Left ventricle myocardium inferior (tissue), 1 donor: ENCODE data around the gene EXOC7. TPM values are rescaled to one million over a fixed set of nuclear protein-coding genes. Genes with fewer than 3 reads are reported as not detected.

Source experiments
- DNase-seq: peaks from one replicate; pipeline ENCODE4 v3.0.0-alpha.2; 2020
- H3K27ac ChIP-seq: fragments of 200-600 bp; replicated peaks from 2 replicates; pipeline ENCODE4 v1.8.0; 2021
- H3K27me3 ChIP-seq: fragments of 200-600 bp; 2 replicates; pipeline ENCODE4 v1.8.0; 2021; ENCODE audit warnings: low read depth
- H3K36me3 ChIP-seq: fragments of 200-600 bp; 2 replicates; pipeline ENCODE4 v1.8.0; 2021
- H3K4me1 ChIP-seq: fragments of 200-600 bp; 2 replicates; pipeline ENCODE4 v1.8.0; 2021
- H3K4me3 ChIP-seq: fragments of 200-600 bp; 2 replicates; pipeline ENCODE4 v1.8.0; 2021; ENCODE audit warnings: mild to moderate bottlenecking, moderate library complexity
- H3K9me3 ChIP-seq: fragments of 200-600 bp; replicated peaks from 2 replicates; pipeline ENCODE4 v1.8.0; 2021
- intact Hi-C: fragments of 100-400 bp; cut with micrococcal nuclease; formaldehyde crosslinking; loops from one replicate; pipeline ENCODE4 v1.11.0; 2022
- total RNA-seq: library from RNA; stranded (reverse); fragmentation: NEBNext Ultra II Directional; extraction: Animal tissue kit (Norgen Biotek cat#: 25700); gene quantifications from one replicate; pipeline ENCODE4 v1.2.1, GENCODE V29; 2021
- TF ChIP-seq, protein P1 (sequence below): fragments of 200-600 bp; IDR thresholded peaks from 2 replicates; pipeline ENCODE4 v1.8.0; 2021; ENCODE audit warnings: antibody characterized with exemption, mild to moderate bottlenecking, borderline replicate concordance
- donor health status: DM: no; HTN: yes; CAD: no; lungs with severe emphysema.

The EXOC7 gene
- total RNA-seq, 1 donor from 2014 or later: 81.1 TPM

GRCh38 chr17:76150712-76151622 is 47.4 kb upstream of the EXOC7 start:
- no peak for DNase-seq
- TF ChIP-seq, protein P1, sequence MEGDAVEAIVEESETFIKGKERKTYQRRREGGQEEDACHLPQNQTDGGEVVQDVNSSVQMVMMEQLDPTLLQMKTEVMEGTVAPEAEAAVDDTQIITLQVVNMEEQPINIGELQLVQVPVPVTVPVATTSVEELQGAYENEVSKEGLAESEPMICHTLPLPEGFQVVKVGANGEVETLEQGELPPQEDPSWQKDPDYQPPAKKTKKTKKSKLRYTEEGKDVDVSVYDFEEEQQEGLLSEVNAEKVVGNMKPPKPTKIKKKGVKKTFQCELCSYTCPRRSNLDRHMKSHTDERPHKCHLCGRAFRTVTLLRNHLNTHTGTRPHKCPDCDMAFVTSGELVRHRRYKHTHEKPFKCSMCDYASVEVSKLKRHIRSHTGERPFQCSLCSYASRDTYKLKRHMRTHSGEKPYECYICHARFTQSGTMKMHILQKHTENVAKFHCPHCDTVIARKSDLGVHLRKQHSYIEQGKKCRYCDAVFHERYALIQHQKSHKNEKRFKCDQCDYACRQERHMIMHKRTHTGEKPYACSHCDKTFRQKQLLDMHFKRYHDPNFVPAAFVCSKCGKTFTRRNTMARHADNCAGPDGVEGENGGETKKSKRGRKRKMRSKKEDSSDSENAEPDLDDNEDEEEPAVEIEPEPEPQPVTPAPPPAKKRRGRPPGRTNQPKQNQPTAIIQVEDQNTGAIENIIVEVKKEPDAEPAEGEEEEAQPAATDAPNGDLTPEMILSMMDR: no peak
- H3K27me3 ChIP-seq: no peaks in the 10 kb centered on the region
- intact Hi-C loops: no loop called here
- no peaks in the 10 kb centered on the region for H3K9me3 ChIP-seq
- H3K36me3 ChIP-seq: peaks cover 5% of the 10 kb centered on the region
- no peak overlapping the region for H3K27ac ChIP-seq
- no peak overlapping the region for H3K4me3 ChIP-seq
- peaks cover 15% of the 10 kb centered on the region for H3K4me1 ChIP-seq

DNA sequence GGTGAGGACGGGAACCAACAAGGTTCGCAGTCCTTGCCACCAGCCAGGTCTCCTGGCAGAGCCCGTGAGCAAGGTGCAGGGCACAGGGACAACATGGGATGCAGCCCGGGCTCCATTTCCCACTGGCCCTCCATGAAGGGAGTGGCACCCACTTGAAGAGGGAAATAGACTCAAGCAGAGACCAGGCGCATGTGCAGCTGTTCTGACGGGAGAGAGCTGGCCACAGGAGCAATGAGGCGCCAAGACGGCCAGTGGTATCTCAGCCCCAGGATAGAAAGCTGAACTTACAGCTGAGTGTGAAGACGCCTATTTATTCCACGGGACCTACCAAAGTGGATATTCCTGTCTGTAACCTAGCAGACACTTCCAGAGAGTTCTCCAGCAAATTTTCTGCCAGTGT is 45.6 kb upstream of the EXOC7 start:
- intact Hi-C loops: no loop called here
- no peaks in the 10 kb centered on the region for H3K9me3 ChIP-seq
- H3K4me1 ChIP-seq: peaks cover 28% of the 10 kb centered on the region
- TF ChIP-seq, protein P1: no peak
- no peak overlapping the region for H3K27ac ChIP-seq
- no peaks in the 10 kb centered on the region for H3K27me3 ChIP-seq
- DNase-seq: no peak
- H3K36me3 ChIP-seq: peaks cover 5% of the 10 kb centered on the region
- no peak overlapping the region for H3K4me3 ChIP-seq

- H3K4me3 ChIP-seq: no peak overlapping the region
- peaks cover 34% of the 10 kb centered on the region for H3K4me1 ChIP-seq
- TF ChIP-seq, protein P1: no peak
- no peaks in the 10 kb centered on the region for H3K9me3 ChIP-seq
- intact Hi-C loops: no loop called here
- no peaks in the 10 kb centered on the region for H3K27me3 ChIP-seq
- H3K27ac ChIP-seq: no peak overlapping the region
- no peak for DNase-seq
- peaks cover 5% of the 10 kb centered on the region for H3K36me3 ChIP-seq
Measured at GRCh38 chr17:76148015-76148326, 44.4 kb upstream of the EXOC7 start.

GRCh38 chr17:76147211-76148014 is 43.8 kb upstream of the EXOC7 start:
- intact Hi-C loops: no loop called here
- DNase-seq: no peak
- peaks cover 5% of the 10 kb centered on the region for H3K36me3 ChIP-seq
- H3K9me3 ChIP-seq: no peaks in the 10 kb centered on the region
- H3K27me3 ChIP-seq: no peaks in the 10 kb centered on the region
- H3K4me3 ChIP-seq: no peak overlapping the region
- H3K4me1 ChIP-seq: peaks cover 36% of the 10 kb centered on the region
- TF ChIP-seq, protein P1: peak; percentile 64
- H3K27ac ChIP-seq: no peak overlapping the region

DNA sequence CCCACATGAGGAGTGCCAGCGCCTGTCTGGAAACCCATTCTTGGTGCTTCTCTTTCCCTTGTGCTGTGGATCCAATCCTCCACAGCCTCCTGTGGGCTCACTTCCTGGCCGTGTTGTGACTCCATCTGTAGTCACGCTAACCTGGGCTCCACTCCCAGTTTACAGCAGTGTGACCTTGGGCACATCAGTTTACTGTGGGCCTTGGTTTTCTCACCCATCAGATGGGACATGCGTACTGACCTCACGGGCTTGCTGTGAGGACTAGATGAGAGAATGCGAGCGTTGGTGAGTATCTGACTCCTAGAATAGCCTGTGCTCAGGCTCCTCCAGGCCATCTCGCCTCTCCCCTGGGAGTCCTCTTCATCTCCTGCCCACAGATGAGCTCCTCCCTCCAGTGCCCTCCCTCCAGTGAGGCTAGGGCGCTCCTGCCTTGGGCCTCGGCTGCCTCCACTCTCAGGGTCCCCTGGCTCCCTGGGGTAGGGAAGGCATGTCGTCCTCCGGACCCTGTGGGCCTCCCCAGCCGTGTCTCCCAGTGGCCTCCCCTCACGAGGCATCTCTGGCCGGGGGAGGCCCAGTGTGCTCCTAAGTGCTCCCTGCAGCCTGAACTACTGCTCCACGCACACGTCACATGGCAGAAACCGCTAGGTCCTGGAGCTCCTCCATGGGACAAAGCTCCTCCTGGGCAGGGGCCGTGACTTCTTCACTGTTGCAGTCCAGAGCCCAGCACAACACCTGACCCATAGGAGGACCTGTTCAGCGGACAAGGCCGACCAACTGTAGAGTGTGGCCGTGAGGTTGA is 42.7 kb upstream of the EXOC7 start:
- intact Hi-C loops: no loop called here
- Histone ChIP-seq H3K36me3 (peaks cover 5% of the 10 kb centered on the region), H3K27me3 (no peaks in the 10 kb centered on the region), H3K4me3 (no peak overlapping the region), H3K4me1 (peaks cover 48% of the 10 kb centered on the region), H3K27ac (peak overlapping the region; percentile 41), H3K9me3 (no peaks in the 10 kb centered on the region)
- TF ChIP-seq, protein P1: no peak
- DNase-seq: no peak
